Right atrium auricular region (tissue), 2 donors: ENCODE results near the gene VPS11. TPM values are rescaled to one million over a fixed set of nuclear protein-coding genes. Genes with fewer than 3 reads are reported as not detected.

Experiments used
- DNase-seq: peaks from one replicate; pipeline ENCODE4 v3.0.0-alpha.2; 2019; ENCODE audit warnings: low spot score
- H3K27ac ChIP-seq, 2 donors: fragments of 200-600 bp; sonication (generic); 1 replicate in 1 of 2; 2 replicates in 1 of 2; pipeline ENCODE4 v1.5.1; 2016 to 2019
- H3K27me3 ChIP-seq, 2 donors: fragments of 200-600 bp; sonication (generic); one replicate each; pipeline versions ENCODE4 v1.5.1 to v1.6.0; 2017 to 2019
- H3K36me3 ChIP-seq: fragments of 200-600 bp; sonication (generic); one replicate; pipeline ENCODE4 v1.5.1; 2016
- H3K4me1 ChIP-seq, 2 donors: fragments of 200-600 bp; sonication (generic); one replicate each; pipeline versions ENCODE4 v1.5.1 to v1.6.0; 2017 to 2019
- H3K4me3 ChIP-seq, 2 donors: fragments of 200-600 bp; sonication (generic); 1 replicate in 1 of 2; 2 replicates in 1 of 2; pipeline ENCODE4 v1.5.1; 2017 to 2019; ENCODE audit warnings: mild to moderate bottlenecking in 1 of 2, moderate library complexity in 1 of 2
- H3K9me3 ChIP-seq, 2 donors: fragments of 200-600 bp; sonication (generic); one replicate each; pipeline ENCODE4 v1.5.1; 2019
- total RNA-seq, 2 donors: library from RNA; depleted of rRNA; stranded (reverse); fragments of >200 nt; gene quantifications; one replicate each; pipeline ENCODE4 v1.1.0, GENCODE V29; 2016
- TF ChIP-seq, protein P1 (sequence below), 2 donors: fragments of 200-600 bp; sonication (generic); IDR thresholded peaks; one replicate each; pipeline ENCODE4 v1.5.1; 2019; ENCODE audit warnings: antibody characterized with exemption in 2 of 2

VPS11 gene
- total RNA-seq, 2 donors from 2014 or later, result 22.0 to 23.7 TPM

- H3K36me3 ChIP-seq, result peaks cover 35% of the 10 kb centered on the region
- H3K27ac ChIP-seq, result no peak overlapping the region
- DNase-seq, result no peak
- no peak overlapping the region for H3K4me3 ChIP-seq
- H3K9me3 ChIP-seq, result no peaks in the 10 kb centered on the region
- H3K4me1 ChIP-seq, result peaks cover 0 to 26% of the 10 kb centered on the region in 2 donors
- TF ChIP-seq, protein P1, sequence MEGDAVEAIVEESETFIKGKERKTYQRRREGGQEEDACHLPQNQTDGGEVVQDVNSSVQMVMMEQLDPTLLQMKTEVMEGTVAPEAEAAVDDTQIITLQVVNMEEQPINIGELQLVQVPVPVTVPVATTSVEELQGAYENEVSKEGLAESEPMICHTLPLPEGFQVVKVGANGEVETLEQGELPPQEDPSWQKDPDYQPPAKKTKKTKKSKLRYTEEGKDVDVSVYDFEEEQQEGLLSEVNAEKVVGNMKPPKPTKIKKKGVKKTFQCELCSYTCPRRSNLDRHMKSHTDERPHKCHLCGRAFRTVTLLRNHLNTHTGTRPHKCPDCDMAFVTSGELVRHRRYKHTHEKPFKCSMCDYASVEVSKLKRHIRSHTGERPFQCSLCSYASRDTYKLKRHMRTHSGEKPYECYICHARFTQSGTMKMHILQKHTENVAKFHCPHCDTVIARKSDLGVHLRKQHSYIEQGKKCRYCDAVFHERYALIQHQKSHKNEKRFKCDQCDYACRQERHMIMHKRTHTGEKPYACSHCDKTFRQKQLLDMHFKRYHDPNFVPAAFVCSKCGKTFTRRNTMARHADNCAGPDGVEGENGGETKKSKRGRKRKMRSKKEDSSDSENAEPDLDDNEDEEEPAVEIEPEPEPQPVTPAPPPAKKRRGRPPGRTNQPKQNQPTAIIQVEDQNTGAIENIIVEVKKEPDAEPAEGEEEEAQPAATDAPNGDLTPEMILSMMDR (IDR thresholded peaks at IDR 0.05), result no peak
- H3K27me3 ChIP-seq, result no peaks in the 10 kb centered on the region
Measured at GRCh38 chr11:119109843-119110242, 42.2 kb downstream of the VPS11 start.

DNA sequence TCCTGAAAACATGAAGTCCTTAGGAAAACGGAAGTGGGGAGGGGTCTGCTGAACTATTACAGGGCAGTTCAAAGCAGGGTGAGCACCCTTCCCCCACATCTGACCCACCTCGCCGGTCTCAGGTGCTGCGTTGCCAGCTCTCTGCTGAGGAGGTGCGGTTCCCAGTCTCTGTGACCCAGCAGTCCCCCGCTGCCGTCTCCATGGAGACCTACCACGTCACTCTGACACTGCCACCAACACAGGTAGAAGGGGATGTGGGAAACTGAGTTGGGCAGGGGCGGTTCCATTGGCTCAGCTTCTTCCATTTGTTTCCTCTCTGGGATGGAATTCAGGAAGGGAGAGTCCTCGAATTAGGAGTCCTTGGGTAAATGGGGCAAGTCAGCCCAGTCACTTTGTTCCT, 42.8 kb downstream of the VPS11 start:
- Histone ChIP-seq H3K27me3 (no peaks in the 10 kb centered on the region), H3K4me3 (no peak overlapping the region), H3K4me1 (peaks cover 0 to 26% of the 10 kb centered on the region in 2 donors), H3K9me3 (no peaks in the 10 kb centered on the region), H3K27ac (no peak overlapping the region), H3K36me3 (peaks cover 35% of the 10 kb centered on the region)
- no peak for DNase-seq
- TF ChIP-seq, protein P1 (IDR thresholded peaks at IDR 0.05), result no peak

DNA sequence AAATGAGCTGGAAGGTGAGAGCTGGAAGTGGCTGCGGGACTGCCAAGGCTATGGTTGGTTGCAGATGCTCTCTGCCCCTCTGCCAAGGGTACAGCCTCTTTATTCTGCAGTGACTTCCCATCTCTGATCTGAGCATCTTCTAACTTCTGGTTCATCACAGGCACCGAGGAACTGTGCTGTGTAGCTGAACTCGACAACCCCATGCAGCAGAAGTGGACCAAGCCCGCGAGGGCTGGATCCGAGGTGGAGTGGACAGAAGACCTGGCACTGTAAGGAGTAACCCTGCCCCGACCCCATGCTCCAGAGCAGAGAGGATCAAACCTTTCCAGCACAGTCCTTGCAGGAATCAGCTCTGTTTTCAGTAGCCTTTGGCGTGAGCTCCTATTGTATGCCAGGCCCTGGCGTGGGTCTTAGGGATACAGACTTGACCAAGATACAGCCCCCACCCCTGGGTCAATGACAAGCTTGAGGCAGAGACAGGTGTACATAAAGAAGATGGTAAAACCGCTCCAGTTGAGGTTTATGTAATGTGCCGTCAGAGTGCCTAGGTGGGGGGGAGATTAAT, 43.8 kb downstream of the VPS11 start:
- Histone ChIP-seq H3K27me3 (no peaks in the 10 kb centered on the region), H3K4me1 (peaks cover 0 to 20% of the 10 kb centered on the region in 2 donors), H3K9me3 (no peaks in the 10 kb centered on the region), H3K4me3 (no peak overlapping the region), H3K36me3 (peaks cover 35% of the 10 kb centered on the region), H3K27ac (no peak overlapping the region)
- DNase-seq, result no peak
- TF ChIP-seq, protein P1 (IDR thresholded peaks at IDR 0.05), result no peak

- H3K4me1 ChIP-seq, result peaks cover 0 to 15% of the 10 kb centered on the region in 2 donors
- peaks cover 35% of the 10 kb centered on the region for H3K36me3 ChIP-seq
- DNase-seq, result no peak
Measured at GRCh38 chr11:119112314-119113020, 44.8 kb downstream of the VPS11 start.

GRCh38 chr11:119113716-119114115, 46.1 kb downstream of the VPS11 start:
- Histone ChIP-seq H3K36me3 (peaks cover 35% of the 10 kb centered on the region), H3K9me3 (no peaks in the 10 kb centered on the region), H3K4me3 (no peak overlapping the region), H3K27ac (no peak overlapping the region), H3K4me1 (peaks cover 0 to 6% of the 10 kb centered on the region in 2 donors), H3K27me3 (no peaks in the 10 kb centered on the region)
- TF ChIP-seq, protein P1 (IDR thresholded peaks at IDR 0.05), result no peak
- no peak for DNase-seq

More at GRCh38 chr11:119112314-119113020, 44.8 kb downstream of the VPS11 start:
- TF ChIP-seq, protein P1 (IDR thresholded peaks at IDR 0.05), result no peak
- no peak overlapping the region for H3K4me3 ChIP-seq
- H3K27ac ChIP-seq, result no peak overlapping the region
- H3K27me3 ChIP-seq, result no peaks in the 10 kb centered on the region
- H3K9me3 ChIP-seq, result no peaks in the 10 kb centered on the region
